GM21381 (cell line): ENCODE data around the gene SPECC1.
A peak's percentile ranks its signal among the peaks of the same experiment; 100 is the strongest.
"Not testable (repeated sequence)": the region's sequence is repeated elsewhere in the genome, so short reads cannot be mapped to it uniquely, and the experiment has no call there.

Experiments
- ATAC-seq: cut with Tn5 transposase; IDR thresholded peaks from one replicate; pipeline ENCODE4 v1.9.1; 2021; ENCODE audit warnings: mild to moderate bottlenecking, moderate library complexity; ENCODE audit not compliant: unreplicated experiment

The SPECC1 gene

DNA sequence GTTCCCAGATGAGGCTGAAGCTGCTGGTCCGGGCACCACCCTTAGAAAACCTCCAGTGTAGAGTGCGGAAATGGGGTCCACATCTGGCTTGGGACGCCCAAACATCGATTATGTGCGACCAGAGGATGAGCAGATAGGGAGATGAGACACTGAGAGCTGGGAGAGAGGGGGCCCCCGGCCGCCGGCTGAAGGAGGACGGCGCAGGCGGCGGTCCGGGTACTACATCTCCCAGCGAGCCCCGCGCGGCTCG lies 182 bp upstream of the SPECC1 start:
- peak; percentile 22 for ATAC-seq

DNA sequence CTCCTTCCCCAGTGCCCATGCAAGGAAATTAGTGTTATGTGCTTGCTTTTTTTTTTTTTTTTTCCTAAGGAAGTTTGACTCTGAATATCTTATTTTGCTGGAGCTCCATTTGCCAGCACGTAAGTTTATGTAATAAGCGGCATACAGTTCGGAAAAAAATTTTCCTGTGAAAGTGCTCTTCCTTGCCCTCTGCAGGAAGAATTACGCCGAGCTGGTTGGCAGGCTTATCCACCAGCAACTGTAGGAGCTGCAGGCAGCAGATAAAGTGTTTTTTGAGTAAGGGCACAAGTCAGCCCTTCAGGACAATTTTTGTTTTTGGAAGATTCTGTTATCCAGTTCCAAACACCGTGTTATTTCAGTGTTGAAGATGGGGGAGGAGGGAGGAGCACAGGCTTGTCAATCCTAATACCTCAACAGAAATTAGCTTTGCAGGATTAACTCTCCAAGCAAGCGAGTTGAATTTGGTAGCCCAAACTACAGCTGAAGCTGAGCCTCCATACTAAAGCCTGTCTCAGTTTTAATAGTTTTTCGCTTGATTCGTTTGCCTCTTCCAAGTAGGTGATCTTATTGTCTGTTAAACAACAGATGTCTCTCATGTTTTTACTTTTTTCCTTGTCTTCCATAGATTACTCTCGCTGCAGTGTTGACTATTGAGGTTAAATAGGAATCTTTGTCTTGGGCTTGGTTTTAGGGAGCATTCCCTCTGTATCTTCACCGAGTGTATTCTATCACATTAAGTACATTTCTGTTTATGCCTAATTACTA lies 1.1 kb downstream of the SPECC1 start:
- no peak for ATAC-seq

DNA sequence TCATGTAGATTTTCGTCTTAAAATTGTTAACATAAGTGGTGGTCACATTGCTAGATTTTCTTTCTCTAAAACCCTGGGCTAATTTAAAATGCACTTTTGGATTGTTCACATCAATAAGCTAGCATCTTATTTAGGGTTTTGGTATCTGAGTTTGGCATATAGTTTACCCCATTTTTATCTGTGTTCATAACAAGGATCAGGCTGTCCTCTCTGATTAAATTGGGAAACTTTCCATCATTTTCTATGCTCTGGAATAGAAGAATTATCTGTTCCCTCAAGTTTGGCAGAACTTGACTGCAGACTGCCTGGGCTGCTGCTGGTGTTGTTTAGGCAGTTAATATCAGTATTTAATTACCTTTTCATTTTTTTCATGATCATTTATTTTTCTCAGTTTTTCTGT lies 1.8 kb downstream of the SPECC1 start:
- ATAC-seq, result no peak

DNA sequence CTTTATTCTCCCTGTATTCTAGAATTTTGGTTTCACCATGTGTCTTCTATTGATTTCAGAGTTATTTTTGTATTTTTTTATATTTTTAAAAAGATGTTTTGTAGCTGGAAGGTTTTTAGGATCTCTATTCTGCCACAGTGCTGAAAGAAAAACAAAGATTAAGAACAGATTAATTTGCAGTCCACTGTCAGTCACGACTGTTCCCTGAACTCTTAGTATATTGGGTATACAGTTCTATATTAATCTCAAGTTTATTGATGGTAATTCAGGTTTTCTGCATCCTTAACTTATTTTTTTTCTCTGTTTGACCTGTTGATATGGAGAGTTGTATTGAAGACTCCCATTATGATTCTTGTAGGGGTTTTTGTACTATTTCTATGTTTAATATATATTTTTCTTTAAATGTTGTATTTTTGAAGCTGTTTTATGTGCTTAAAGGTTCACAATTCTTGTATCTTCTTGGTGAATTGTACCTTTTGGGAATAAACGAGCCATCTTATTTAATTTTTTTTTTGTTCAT lies 2.9 kb downstream of the SPECC1 start:
- ATAC-seq, result no peak

DNA sequence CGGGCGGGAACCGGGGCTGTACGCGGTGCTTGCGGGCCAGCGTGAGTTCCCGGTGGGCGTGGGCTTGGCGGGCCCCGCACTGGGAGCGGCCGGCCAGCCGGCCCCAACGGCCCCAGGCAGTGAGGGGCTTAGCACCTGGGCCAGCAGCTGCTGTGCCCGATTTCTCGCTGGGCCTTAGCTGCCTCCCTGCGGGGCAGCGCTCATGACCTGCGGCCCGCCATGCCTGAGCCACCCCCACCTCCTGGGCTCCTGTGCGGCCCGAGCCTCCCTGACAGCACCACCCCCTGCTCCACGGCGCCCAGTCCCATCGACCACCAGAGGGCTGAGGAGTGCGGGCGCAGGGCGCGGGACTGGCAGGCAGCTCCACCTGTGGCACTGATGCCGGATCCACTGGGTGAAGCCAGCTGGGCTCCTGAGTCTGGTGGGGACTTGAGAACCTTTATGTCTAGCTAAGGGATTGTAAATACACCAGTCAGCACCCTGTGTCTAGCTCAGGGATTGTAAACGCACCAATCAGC lies 7.4 kb downstream of the SPECC1 start:
- not testable (repeated sequence) for ATAC-seq

DNA sequence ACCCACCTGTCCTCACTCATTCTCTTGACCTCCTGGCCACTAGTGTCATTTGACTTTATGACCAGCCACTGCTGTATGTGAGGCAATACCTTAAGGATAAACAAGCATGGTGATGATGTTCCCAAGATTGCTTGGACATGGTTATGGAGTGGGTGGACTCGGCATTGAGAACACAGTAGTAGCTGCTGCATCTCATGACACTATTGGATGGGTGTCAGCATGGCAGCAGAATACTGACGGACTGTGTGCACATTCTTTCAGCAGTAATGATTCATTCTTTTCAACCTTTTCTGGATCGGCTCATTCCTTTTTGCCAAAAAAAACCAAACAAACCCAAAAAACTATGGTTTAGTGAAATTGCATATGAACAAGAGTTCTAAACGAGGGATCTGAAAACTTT lies 13.5 kb downstream of the SPECC1 start:
- no peak for ATAC-seq

DNA sequence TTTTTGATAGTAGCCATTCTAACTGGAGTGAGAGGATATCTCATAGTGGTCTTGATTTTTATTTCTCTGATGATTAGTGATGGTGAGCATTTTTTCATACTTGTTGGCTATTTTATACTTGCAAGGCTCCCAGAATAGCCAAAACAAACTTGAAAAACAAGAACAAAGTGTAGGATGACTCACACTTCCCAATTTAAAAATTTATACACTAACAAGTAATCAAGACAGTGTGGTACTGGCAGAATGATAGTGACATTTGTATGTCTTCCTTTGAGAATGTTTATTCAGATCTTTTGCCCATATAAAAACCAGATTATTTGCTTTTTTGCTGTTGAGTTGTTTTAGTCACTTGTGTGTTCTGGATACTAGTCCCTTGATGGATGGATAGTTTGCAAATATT lies 17.8 kb downstream of the SPECC1 start:
- no peak for ATAC-seq

DNA sequence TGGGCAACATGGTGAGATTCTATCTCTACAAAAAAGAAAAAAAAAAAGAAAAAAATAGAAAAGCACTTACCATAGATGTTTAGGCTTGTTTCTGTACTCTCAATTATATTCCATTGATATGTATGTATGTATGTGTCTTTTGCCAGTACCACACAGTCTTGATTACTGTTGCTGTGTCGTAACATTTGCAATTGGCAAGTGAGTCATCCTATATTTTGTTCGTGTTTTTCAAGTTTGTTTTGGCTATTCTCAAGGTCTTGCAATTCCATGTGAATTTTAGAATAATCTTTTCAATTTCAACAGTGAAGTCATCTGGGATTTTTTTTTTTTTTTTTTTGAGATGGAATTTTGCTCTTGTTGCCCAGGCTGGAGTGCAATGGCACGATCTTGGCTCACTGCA lies 19.3 kb downstream of the SPECC1 start:
- no peak for ATAC-seq

DNA sequence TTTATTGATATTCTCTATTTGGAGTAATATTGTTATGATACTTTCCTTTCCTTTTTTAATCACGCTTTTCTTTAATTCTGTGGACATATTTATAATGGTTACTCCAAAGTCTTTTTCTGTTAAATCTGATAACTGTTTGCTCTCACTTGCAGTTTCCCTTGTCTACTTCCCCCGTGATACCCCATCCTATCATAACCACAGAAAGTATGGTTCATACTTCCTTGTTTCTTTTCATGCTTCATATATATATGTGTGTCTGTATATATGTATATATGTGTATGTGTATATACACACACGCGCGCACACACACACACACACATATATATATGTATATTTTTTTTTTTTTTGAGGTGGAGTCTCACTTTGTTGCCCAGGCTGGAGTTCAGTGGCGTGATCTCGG lies 23.5 kb downstream of the SPECC1 start:
- ATAC-seq, result no peak

DNA sequence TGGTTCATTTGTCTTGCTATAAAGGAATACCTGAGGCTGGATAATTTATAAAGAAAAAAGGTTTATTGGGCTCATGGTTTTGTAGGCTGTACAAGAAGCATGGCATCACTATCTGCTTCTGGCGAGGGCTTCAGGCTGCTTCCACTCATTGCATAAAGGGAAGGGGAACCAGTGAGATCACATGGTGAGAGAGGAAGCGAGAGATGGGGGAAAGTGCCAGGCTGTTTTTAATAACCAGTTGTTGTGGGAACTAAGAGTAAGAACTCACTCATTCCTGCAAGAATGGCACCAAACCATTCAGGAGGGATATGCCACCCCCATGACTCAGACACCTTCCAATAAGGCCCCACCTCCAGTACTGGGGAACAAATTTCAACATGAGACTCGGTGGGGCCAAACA lies 24.3 kb downstream of the SPECC1 start:
- no peak for ATAC-seq

DNA sequence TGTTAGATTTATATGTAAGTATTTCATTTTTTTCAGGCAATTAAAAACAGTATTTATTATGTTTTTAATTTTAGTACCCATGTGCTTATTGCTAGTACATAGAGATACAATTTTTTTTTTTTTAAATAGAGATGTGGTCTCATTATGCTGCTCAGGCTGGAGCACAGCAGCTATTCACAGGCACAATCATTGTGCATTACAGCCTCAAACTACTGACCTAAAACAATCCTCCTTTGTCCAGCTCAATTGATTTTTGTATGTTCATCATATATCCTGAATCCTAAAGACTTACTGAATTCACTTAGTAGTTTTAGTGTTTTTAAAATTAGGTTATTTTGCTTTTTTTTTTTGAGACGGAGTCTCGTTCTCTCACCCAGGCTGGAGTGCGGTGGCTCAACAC lies 26.3 kb downstream of the SPECC1 start:
- no peak for ATAC-seq

DNA sequence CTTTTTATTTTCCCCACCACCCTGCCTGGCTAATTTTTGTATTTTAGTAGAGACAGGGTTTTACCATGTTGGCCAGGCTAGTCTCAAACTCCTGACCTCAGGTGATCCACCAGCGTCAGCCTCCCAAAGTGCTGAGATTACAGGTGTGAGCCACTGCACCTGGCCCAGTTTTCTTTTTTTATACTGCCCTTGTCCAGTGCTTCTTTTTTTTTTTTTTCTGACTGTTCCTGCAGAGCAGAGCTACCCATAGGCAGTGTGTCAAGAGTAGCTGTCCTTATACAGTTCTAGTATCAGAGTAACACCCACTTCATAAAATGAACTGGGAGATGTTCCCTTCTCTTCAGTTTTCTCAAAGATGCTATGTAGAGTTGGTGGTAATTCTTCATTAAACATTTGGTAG lies 28.1 kb downstream of the SPECC1 start:
- ATAC-seq, result not testable (repeated sequence)

DNA sequence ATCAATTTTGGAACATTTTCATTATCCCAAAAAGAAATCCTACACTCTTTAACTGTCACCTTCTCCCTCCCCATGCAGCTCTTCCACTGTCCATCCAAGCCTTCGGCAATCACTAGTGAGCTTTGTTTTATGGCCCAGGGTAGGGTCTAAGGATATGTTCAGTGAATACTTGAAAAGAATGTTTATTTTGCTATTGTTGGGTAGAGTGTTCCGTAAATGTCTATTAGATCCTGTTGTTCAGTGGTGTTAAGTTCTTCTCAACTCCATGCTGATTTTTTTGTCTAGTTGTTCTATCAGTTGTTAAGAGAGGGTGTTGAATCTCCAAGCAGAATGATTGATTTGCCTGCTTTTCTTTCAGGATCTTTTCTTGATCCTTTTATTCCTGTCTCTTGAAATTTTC lies 29.9 kb downstream of the SPECC1 start:
- ATAC-seq, result no peak

DNA sequence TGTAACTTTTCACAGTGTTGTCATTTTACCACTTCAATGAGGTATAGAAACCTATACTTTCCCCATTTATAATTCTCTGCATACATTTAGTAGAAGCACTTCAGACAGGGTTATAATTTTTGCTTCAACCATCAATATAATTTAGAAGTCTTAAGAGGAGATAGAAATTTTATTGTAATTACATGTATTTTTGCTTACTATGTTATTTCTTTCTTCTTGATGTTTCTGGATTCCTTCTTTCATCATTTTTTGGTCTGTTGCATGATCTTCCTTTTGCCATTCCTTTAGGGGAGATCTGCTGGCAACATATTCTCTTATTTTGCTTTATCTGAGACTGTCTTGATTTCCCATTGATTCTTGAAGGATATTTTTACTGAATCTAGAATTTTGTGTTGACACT lies 31.1 kb downstream of the SPECC1 start:
- no peak for ATAC-seq

DNA sequence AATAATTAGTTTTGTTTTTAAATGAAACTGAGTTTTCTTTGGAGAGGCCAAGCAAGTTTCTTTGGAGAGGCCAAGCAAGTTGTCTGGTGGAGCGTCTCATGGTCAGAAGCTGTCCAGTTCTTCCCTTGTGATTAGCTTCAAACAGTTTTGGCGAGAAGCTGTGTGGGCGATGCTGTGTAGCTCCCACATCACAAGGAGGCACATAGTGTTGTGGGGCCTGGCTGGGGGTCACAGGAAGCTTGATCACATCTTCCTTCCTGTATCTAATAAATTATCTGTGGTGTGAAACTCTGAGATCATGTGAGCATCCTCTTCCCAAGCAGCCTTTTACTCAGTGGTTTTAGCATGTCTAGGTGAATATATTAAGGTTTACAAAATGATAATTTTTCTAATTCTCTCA lies 33.9 kb downstream of the SPECC1 start:
- ATAC-seq, result no peak

DNA sequence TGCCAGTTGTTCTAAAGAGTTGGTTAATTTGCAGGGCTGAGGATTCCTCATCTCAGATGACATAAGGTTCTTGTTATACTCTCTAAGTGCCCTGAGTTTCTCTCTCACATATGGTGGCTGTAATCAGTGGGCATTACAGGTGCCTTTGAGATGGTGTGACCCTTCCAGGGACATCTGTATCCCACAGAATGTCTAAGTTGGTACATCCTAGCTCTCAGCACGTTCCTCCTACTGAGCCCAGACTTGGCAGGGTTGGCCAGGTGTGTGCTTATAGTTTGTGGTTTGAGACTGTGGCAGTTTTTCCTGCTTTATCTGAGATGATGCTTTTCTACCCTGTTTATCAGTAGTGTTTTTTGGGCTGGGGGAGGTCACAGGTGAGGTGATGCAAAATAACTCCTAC lies 36.3 kb downstream of the SPECC1 start:
- no peak for ATAC-seq

DNA sequence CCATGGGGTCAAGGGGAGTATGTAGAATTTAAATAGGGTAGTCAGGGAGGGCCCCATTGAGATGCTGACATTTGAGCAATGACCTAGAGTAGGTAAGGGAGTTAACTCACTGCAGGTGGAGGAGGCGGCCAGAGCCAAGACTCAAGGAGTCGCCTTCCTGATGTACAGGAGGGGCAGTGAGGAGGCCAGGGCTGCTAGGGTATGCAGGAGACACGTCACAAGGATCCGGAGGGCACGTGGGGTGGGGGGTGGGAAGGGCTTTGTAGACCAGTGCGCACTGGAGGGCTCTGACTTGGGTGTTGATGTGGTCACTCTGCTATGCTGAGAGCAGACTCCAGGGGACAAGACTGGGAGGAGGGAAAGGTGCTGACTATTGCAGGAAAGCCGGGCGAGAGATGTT lies 37.5 kb downstream of the SPECC1 start:
- no peak for ATAC-seq

DNA sequence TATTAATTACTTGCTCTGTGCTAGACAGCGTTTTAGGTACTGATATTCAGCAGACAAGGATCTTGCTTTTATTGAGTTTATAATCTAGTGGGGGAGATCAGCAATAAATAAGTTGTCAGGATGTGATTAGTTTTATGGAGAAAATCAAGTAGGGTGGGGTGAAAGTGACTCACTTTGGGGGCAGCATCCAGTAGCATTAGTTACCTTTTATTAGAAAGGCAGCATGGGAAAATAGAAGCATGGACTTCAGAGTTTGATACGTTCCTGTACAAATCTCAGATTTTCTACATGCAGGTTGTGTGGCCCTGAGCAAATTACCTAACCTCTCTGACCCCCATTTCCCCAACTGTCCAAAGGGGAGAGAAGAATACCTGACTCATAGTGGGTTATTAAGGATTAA lies 42.5 kb downstream of the SPECC1 start:
- ATAC-seq, result no peak

DNA sequence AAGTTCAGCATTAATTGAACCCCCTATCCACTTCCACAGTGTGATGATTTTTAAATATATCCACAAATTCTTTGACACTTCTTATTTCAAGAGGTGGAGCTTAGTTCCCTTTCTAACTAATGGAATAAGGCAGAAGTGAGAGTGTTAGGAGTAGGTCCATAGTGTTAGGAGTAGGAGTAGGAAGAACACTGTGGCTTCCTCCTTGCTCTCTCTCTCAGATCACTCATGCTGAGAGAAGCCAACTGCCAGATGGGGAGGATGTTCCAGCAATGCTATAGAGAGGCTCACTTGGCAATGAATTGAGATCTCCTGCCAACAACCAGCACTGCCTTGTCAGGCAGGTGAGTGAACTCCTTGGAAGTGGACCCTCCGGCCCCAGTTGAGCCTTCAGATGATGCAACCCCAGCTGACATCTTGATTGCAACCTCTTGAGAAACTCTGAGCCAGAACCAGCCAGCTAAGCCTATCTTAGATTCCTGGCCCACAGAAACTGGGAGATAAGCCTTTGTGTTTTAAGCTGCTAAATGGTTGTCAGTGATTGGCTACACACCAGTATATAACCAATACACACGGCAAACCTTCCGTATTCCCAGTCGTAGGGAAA lies 44.3 kb downstream of the SPECC1 start:
- ATAC-seq, result no peak

DNA sequence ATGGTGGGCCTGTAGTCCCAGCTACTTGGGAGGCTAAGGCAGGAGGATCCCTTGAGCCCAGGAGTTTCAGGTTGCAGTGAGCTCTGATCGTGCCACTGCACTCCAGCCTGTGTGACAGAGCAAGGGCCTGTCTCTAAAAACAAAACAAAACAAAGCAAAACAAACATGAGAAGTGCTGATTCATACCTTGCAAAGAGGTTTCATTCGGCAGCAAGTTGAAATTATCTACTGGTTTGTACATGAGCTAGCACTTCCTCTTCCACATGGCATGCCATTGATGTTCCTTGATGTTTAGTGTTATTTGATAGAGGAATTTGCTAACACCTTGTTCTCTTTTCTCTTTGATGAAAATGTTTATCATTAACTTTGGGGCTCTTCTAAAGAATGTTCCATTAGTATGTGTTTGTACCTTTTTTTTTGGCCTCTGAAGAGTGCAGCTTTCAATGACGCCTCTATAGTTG lies 50.6 kb downstream of the SPECC1 start:
- ATAC-seq, result no peak

DNA sequence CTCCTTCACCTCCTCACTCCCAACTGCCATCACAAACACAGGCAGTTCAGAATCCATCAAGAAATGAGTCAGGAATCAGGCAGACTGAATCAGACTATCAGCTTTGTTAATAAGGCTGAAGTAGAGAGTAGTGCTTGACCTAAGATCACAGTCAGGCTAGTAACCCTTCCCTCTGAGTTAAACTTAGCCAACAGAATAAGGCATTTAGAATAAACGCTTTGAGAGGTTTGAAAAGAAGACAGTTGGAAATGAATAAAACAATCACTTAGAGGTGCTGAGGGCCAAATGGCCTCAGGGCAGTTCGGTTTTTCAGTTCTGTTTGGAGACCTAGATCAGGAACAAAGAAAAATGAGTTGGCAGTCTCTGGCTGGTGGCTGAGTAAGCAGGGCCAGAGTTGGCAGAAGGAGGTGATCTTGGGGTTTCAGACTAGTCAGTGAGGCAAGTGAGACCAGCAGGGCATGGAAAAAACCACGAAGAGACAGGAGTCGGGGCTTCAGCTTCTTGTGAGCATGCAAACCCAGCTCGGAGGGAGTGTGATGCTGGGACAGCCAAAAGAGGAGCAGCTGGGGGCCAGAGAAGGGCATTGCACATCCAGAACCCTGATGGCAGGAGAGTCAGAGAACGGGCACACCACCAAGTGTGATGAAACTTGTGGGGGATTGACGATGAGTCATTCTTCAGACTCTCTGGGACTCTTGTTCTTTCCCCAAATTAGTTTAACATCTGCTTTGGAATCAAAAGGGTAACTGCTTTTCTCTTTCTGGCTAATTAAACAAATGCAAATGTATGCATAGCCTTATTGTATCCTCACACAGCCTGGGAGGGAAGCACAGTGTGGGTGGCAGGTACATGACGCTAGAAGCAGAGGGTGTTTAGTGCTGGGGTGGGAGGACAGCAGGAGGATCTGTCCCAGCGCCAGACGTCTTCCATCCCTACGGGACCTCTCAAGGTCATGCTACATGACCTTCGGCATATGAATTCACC lies 54.8 kb downstream of the SPECC1 start:
- ATAC-seq, result peak; percentile 57
